ENCODE data around the gene VRK3. TPM values are rescaled to one million over a fixed set of nuclear protein-coding genes. Genes with fewer than 3 reads are reported as not detected.
A peak's percentile ranks its signal among the peaks of the same experiment; 100 is the strongest.

The VRK3 gene
- total RNA-seq, 2 donors from 2014 or later: 27.5 to 33.4 TPM

DNA sequence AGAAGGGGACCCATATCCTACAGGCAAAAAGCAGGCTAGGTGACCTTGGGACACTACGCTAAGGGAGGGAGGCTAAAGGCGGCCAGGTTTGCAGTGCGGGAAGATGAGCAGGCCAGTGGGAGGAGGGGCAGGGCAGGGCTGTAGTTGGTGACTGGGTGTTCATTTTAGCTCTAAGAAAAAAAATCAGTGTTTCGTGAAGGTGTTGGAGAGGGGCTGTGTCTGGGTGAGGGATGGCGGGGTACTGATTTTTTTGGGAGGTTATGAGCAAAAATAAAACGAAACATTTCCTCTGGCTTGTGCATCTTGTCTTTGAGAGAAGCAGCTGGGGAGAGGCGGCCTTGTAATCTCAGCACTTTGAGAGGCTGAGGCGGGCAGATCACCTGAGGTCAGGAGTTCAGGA, 91.5 kb downstream of the VRK3 start:
- no peak overlapping the region for H3K27ac ChIP-seq
- ATAC-seq (ENCODE audit: insufficient number of reproducible peaks, low FRiP score, low read depth) (no peak), DNase-seq (ENCODE audit: low spot score) (no peak)
- H3K27me3 ChIP-seq (replicated peaks; ENCODE audit: insufficient read depth): no peaks in the 10 kb centered on the region
- no peak overlapping the region for H3K4me3 ChIP-seq
- H3K4me1 ChIP-seq (ENCODE audit: control insufficient read depth in 1 of 2, low read depth in 2 of 2): peaks cover 7% of the 10 kb centered on the region in 2 donors
- no peaks in the 10 kb centered on the region for H3K9me3 ChIP-seq
- TF ChIP-seq, protein P1, sequence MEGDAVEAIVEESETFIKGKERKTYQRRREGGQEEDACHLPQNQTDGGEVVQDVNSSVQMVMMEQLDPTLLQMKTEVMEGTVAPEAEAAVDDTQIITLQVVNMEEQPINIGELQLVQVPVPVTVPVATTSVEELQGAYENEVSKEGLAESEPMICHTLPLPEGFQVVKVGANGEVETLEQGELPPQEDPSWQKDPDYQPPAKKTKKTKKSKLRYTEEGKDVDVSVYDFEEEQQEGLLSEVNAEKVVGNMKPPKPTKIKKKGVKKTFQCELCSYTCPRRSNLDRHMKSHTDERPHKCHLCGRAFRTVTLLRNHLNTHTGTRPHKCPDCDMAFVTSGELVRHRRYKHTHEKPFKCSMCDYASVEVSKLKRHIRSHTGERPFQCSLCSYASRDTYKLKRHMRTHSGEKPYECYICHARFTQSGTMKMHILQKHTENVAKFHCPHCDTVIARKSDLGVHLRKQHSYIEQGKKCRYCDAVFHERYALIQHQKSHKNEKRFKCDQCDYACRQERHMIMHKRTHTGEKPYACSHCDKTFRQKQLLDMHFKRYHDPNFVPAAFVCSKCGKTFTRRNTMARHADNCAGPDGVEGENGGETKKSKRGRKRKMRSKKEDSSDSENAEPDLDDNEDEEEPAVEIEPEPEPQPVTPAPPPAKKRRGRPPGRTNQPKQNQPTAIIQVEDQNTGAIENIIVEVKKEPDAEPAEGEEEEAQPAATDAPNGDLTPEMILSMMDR (IDR thresholded peaks at IDR 0.05): no peak
- H3K36me3 ChIP-seq: no peaks in the 10 kb centered on the region

DNA sequence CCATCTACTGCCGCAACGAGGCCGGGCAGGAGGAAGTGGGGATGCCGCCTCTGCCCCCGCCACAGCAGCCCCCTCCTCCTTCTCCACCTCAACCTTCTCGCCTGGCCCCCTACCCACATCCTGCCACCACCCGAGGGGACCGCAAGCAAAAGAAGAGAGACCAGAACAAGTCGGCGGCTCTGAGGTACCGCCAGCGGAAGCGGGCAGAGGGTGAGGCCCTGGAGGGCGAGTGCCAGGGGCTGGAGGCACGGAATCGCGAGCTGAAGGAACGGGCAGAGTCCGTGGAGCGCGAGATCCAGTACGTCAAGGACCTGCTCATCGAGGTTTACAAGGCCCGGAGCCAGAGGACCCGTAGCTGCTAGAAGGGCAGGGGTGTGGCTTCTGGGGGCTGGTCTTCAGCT, 92.4 kb downstream of the VRK3 start:
- TF ChIP-seq, protein P1 (IDR thresholded peaks at IDR 0.05): no peak
- DNase-seq (ENCODE audit: low spot score) (no peak), ATAC-seq (ENCODE audit: insufficient number of reproducible peaks, low FRiP score, low read depth) (no peak)
- no peak overlapping the region for H3K4me3 ChIP-seq
- no peak overlapping the region for H3K27ac ChIP-seq
- no peaks in the 10 kb centered on the region for H3K36me3 ChIP-seq
- H3K27me3 ChIP-seq (replicated peaks; ENCODE audit: insufficient read depth): no peaks in the 10 kb centered on the region
- H3K9me3 ChIP-seq: no peaks in the 10 kb centered on the region
- peaks cover 4 to 14% of the 10 kb centered on the region in 2 donors for H3K4me1 ChIP-seq (ENCODE audit: control insufficient read depth in 1 of 2, low read depth in 2 of 2)

DNA sequence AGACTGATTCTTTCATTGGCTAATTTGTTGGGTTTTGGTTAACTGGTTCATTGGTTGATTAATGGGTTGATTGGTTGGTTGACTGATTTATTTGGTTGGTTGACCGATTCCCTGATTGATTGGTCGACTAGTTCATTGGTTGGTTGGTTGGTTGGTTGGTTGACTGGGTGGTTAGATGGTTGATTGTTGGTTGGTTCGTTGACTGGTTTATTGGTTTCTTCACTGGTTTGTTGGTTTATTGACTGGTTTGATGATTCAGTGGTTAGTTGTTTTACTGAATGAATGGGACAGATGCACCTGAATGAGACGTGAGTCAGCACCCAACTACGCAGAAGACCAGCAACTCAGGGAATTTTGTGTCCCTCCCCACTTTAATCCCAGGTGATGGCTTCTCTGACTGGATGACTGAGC, 93.1 kb downstream of the VRK3 start:
- H3K27ac ChIP-seq: no peak overlapping the region
- ATAC-seq (ENCODE audit: insufficient number of reproducible peaks, low FRiP score, low read depth) (no peak), DNase-seq (ENCODE audit: low spot score) (no peak)
- TF ChIP-seq, protein P1 (IDR thresholded peaks at IDR 0.05): no peak
- H3K27me3 ChIP-seq (replicated peaks; ENCODE audit: insufficient read depth): no peaks in the 10 kb centered on the region
- H3K9me3 ChIP-seq: no peaks in the 10 kb centered on the region
- peaks cover 9 to 21% of the 10 kb centered on the region in 2 donors for H3K4me1 ChIP-seq (ENCODE audit: control insufficient read depth in 1 of 2, low read depth in 2 of 2)
- peaks cover 5% of the 10 kb centered on the region for H3K36me3 ChIP-seq
- H3K4me3 ChIP-seq: no peak overlapping the region

GRCh38 chr19:49931293-49932040, 93.7 kb downstream of the VRK3 start:
- no peak for DNase-seq (ENCODE audit: low spot score)
- Histone ChIP-seq H3K27ac (no peak overlapping the region), H3K27me3 (replicated peaks; ENCODE audit: insufficient read depth) (no peaks in the 10 kb centered on the region), H3K4me1 (ENCODE audit: control insufficient read depth in 1 of 2, low read depth in 2 of 2) (peaks cover 10 to 25% of the 10 kb centered on the region in 2 donors), H3K36me3 (peaks cover 6% of the 10 kb centered on the region), H3K4me3 (no peak overlapping the region), H3K9me3 (no peaks in the 10 kb centered on the region)
- TF ChIP-seq, protein P1 (IDR thresholded peaks at IDR 0.05): no peak
- no peak for ATAC-seq (ENCODE audit: insufficient number of reproducible peaks, low FRiP score, low read depth)

- Histone ChIP-seq H3K4me3 (peak overlapping the region; percentile 95), H3K36me3 (peaks cover 7% of the 10 kb centered on the region), H3K27me3 (replicated peaks; ENCODE audit: insufficient read depth) (no peaks in the 10 kb centered on the region), H3K27ac (peak overlapping the region; percentile 82 to 91), H3K4me1 (ENCODE audit: control insufficient read depth in 1 of 2, low read depth in 2 of 2) (peaks cover 10 to 25% of the 10 kb centered on the region in 2 donors), H3K9me3 (no peaks in the 10 kb centered on the region)
- DNase-seq (ENCODE audit: low spot score) (no peak), ATAC-seq (ENCODE audit: insufficient number of reproducible peaks, low FRiP score, low read depth) (no peak)
- TF ChIP-seq, protein P1 (IDR thresholded peaks at IDR 0.05): no peak
Observed at GRCh38 chr19:49930483-49931011, 94.6 kb downstream of the VRK3 start.
